Breast epithelium (tissue), 3 donors: Measurements from ENCODE around the gene CAND1.

Source experiments
- POLR2A ChIP-seq: fragments of 450-650 bp; IDR thresholded peaks from one replicate; pipeline ENCODE4 v1.6.1; 2016; ENCODE audit warnings: antibody characterized with exemption, mild to moderate bottlenecking, moderate library complexity
- TF ChIP-seq, protein P1 (sequence below), 3 donors: fragments of 450-650 bp; IDR thresholded peaks; one replicate each; pipeline ENCODE4 v1.5.1; 2016 to 2017; ENCODE audit warnings: antibody characterized with exemption in 3 of 3, mild to moderate bottlenecking in 3 of 3, moderate library complexity in 3 of 3

DNA sequence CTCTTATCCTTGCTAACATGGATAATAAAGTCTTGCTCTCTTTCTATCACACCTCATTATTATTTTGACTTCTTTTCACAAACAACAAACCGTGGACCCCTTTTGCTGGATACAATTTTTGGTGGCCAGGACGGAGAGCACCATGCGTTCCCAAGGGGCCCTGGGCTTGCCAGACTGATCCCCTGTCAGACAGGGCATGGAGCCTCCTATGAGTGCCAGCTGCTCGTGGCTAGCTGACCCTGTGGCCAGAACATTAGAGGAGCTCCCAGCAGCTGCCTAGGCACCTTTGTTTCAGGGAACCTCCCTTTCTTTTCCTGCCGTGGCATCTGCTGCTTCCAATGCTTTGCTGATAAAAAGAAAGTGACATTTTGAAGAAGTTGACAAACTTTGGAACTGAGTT, 12.5 kb upstream of the CAND1 start:
- TF ChIP-seq, protein P1, sequence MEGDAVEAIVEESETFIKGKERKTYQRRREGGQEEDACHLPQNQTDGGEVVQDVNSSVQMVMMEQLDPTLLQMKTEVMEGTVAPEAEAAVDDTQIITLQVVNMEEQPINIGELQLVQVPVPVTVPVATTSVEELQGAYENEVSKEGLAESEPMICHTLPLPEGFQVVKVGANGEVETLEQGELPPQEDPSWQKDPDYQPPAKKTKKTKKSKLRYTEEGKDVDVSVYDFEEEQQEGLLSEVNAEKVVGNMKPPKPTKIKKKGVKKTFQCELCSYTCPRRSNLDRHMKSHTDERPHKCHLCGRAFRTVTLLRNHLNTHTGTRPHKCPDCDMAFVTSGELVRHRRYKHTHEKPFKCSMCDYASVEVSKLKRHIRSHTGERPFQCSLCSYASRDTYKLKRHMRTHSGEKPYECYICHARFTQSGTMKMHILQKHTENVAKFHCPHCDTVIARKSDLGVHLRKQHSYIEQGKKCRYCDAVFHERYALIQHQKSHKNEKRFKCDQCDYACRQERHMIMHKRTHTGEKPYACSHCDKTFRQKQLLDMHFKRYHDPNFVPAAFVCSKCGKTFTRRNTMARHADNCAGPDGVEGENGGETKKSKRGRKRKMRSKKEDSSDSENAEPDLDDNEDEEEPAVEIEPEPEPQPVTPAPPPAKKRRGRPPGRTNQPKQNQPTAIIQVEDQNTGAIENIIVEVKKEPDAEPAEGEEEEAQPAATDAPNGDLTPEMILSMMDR (IDR thresholded peaks at IDR 0.05): no peak
- TF ChIP-seq POLR2A: no peak
